Panc1 (cell line): ENCODE results near the gene SGF29. TPM values are rescaled to one million over a fixed set of nuclear protein-coding genes. Genes with fewer than 3 reads are reported as not detected.

Source experiments
- ATAC-seq: fragments of 200-7000 bp; cut with Tn5 transposase; 2 replicates; pipeline ENCODE4 v1.9.1; 2020; ENCODE audit warnings: mild to moderate bottlenecking, moderate library complexity
- BruUV-seq: library from RNA; stranded (reverse); fragments of 400-500 nt; replicated peaks from 2 replicates; lab custom pipeline; 2021; lab: Mats Ljungman, UMichigan
- CTCF ChIA-PET: fragments of 300-600 bp; sonication (Branson Sonifier 250); formaldehyde crosslinking; loops from one replicate; lab custom pipeline; 2022; ENCODE audit warnings: antibody characterized with exemption; lab: Charles Lee
- POLR2A ChIA-PET: fragments of 300-600 bp; sonication (Branson Sonifier 250); formaldehyde crosslinking; loops from one replicate; lab custom pipeline; 2022; ENCODE audit warnings: antibody characterized with exemption; lab: Charles Lee
- DNase-seq: peaks from one replicate; pipeline ENCODE4 v3.0.0-alpha.2; 2010; ENCODE audit warnings: low read depth, low spot score
- H3K27ac ChIP-seq: 2 replicates; pipeline ENCODE4 v1.5.1; 2011; ENCODE audit warnings: mild to moderate bottlenecking, low read length, inconsistent platforms
- H3K27me3 ChIP-seq: fragments of 200-500 bp; sonication (Bioruptor generic); 2 replicates; pipeline ENCODE4 v1.6.0; 2014; ENCODE audit warnings: low read length, inconsistent platforms; ENCODE audit not compliant: control insufficient read depth, insufficient read depth
- H3K36me3 ChIP-seq: fragments of 200-500 bp; sonication (Bioruptor generic); 2 replicates; pipeline ENCODE4 v1.5.1; 2014; ENCODE audit warnings: inconsistent platforms, mild to moderate bottlenecking, low read length, moderate library complexity; ENCODE audit not compliant: control insufficient read depth, insufficient read depth
- H3K4me1 ChIP-seq: 2 replicates; pipeline ENCODE4 v1.5.1; 2011; ENCODE audit warnings: inconsistent platforms, mild to moderate bottlenecking, low read length, moderate library complexity; ENCODE audit not compliant: control insufficient read depth, insufficient read depth
- H3K4me3 ChIP-seq, 2 experiments: 2 replicates each; pipeline ENCODE4 v1.5.1; 2011 to 2012; ENCODE audit warnings: low read depth in 2 of 2, low read length in 2 of 2, mild to moderate bottlenecking in 2 of 2, inconsistent platforms in 1 of 2, moderate library complexity in 1 of 2
- H3K9me3 ChIP-seq: fragments of 200-500 bp; sonication (Bioruptor generic); 2 replicates; pipeline ENCODE4 v1.5.1; 2014; ENCODE audit warnings: low read depth, mild to moderate bottlenecking, inconsistent platforms, low read length, moderate library complexity; ENCODE audit not compliant: control insufficient read depth, insufficient read depth
- POLR2AphosphoS5 ChIP-seq: IDR thresholded peaks from 2 replicates; pipeline ENCODE4 v1.6.1; 2012; ENCODE audit warnings: mild to moderate bottlenecking, low read depth, low read length, moderate library complexity
- SIN3A ChIP-seq: IDR thresholded peaks from 2 replicates; pipeline ENCODE4 v1.6.1; 2012; ENCODE audit warnings: low read depth, mild to moderate bottlenecking, low read length, moderate library complexity, borderline replicate concordance; ENCODE audit not compliant: insufficient read depth
- TCF7L2 ChIP-seq: IDR thresholded peaks from 2 replicates; pipeline ENCODE4 v1.6.1; 2011; ENCODE audit warnings: mild to moderate bottlenecking, low read depth, low read length, inconsistent platforms
- in situ Hi-C: cut with HindIII; loops from 2 replicates; pipeline ENCODE4 v1.10.0; 2016; ENCODE audit warnings: low sequenced_read_pairs, low pct_unique_long_range_greater_than_20kb
- intact Hi-C: fragments of 100-400 bp; cut with micrococcal nuclease; formaldehyde crosslinking; loops from one replicate; pipeline ENCODE4 v1.10.0; 2022; ENCODE audit not compliant: unreplicated experiment
- total RNA-seq: library from RNA; stranded (reverse); gene quantifications from one replicate; pipeline ENCODE4 v1.2.1, GENCODE V29; 2021; ENCODE audit not compliant: unreplicated experiment
- TF ChIP-seq, protein P1 (sequence below), 2 experiments: IDR thresholded peaks; 2 replicates each; pipeline ENCODE4 v1.6.1; 2011 to 2012; ENCODE audit warnings: low read depth in 2 of 2, control low read depth in 1 of 2, low read length in 1 of 2, mild to moderate bottlenecking in 1 of 2, moderate library complexity in 1 of 2; ENCODE audit not compliant: insufficient read depth in 1 of 2
- TF ChIP-seq, protein P2 (sequence below): fragments of 450-650 bp; IDR thresholded peaks from 2 replicates; pipeline ENCODE4 v1.5.1; 2017; ENCODE audit warnings: mild to moderate bottlenecking

SGF29 gene
- total RNA-seq, 1 experiment from 2014 or later, result 29.5 TPM

DNA sequence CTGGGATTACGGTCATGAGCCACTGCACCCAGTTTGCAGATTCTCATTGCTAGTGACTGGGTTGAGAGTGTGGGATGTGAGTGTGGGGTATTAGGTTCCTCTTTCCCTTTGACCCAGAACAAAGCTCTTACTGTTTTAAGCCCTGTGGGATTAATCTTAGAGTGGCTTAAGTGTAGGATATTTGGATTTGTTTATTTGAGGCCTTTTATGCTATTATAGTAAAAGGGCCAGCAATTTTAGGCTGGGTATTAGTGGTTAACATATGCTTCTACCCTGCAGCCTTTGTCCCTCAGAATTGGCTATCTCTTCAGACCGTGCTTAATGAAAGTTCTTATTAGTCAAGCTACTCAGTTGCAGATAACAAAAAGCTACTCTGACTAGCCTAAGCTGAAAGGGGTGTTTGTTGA, 3.2 kb downstream of the SGF29 start:
- no TSS peak for BruUV-seq
- TF ChIP-seq TCF7L2, result no peak

DNA sequence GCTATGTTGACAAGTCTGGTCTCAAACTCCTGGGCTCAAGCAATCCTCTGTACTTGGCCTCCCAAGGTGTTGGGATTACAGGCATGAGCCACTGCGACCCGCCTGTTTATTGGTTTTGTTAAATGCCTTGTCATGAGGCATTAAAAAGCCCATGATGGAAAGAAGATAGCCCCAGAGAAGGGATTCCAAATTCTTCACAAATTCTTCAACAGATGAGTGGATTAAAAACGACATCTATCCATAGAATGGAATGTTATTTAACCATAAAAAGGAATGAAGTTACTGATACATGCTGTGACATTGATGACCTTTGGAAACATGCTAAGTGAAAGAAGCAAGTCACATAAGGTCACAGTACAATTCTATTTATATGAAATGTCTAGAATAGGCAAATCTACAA, 4.7 kb downstream of the SGF29 start:
- Histone ChIP-seq H3K27ac (no peak overlapping the region), H3K4me3 (no peak overlapping the region), H3K36me3 (no peaks in the 10 kb centered on the region), H3K27me3 (no peaks in the 10 kb centered on the region), H3K9me3 (no peaks in the 10 kb centered on the region), H3K4me1 (peaks cover 10% of the 10 kb centered on the region)
- DNase-seq, result no peak
- ChIA-PET CTCF (no interaction called here), POLR2A (no interaction called here)
- in situ Hi-C loops (no loop called here), intact Hi-C loops (no loop called here)
- no peak for ATAC-seq
- no peak for TF ChIP-seq TCF7L2
- no peak for TF ChIP-seq SIN3A
- TF ChIP-seq, protein P1, sequence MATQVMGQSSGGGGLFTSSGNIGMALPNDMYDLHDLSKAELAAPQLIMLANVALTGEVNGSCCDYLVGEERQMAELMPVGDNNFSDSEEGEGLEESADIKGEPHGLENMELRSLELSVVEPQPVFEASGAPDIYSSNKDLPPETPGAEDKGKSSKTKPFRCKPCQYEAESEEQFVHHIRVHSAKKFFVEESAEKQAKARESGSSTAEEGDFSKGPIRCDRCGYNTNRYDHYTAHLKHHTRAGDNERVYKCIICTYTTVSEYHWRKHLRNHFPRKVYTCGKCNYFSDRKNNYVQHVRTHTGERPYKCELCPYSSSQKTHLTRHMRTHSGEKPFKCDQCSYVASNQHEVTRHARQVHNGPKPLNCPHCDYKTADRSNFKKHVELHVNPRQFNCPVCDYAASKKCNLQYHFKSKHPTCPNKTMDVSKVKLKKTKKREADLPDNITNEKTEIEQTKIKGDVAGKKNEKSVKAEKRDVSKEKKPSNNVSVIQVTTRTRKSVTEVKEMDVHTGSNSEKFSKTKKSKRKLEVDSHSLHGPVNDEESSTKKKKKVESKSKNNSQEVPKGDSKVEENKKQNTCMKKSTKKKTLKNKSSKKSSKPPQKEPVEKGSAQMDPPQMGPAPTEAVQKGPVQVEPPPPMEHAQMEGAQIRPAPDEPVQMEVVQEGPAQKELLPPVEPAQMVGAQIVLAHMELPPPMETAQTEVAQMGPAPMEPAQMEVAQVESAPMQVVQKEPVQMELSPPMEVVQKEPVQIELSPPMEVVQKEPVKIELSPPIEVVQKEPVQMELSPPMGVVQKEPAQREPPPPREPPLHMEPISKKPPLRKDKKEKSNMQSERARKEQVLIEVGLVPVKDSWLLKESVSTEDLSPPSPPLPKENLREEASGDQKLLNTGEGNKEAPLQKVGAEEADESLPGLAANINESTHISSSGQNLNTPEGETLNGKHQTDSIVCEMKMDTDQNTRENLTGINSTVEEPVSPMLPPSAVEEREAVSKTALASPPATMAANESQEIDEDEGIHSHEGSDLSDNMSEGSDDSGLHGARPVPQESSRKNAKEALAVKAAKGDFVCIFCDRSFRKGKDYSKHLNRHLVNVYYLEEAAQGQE (IDR thresholded peaks at IDR 0.05; ENCODE audit: insufficient read depth in 1 of 2, low read depth in 2 of 2, low read length in 1 of 2), result no peak
- TF ChIP-seq POLR2AphosphoS5, result no peak
- TF ChIP-seq, protein P2, sequence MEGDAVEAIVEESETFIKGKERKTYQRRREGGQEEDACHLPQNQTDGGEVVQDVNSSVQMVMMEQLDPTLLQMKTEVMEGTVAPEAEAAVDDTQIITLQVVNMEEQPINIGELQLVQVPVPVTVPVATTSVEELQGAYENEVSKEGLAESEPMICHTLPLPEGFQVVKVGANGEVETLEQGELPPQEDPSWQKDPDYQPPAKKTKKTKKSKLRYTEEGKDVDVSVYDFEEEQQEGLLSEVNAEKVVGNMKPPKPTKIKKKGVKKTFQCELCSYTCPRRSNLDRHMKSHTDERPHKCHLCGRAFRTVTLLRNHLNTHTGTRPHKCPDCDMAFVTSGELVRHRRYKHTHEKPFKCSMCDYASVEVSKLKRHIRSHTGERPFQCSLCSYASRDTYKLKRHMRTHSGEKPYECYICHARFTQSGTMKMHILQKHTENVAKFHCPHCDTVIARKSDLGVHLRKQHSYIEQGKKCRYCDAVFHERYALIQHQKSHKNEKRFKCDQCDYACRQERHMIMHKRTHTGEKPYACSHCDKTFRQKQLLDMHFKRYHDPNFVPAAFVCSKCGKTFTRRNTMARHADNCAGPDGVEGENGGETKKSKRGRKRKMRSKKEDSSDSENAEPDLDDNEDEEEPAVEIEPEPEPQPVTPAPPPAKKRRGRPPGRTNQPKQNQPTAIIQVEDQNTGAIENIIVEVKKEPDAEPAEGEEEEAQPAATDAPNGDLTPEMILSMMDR, result no peak
- BruUV-seq, result no TSS peak

More for the DNA sequence above, 3.2 kb downstream of the SGF29 start:
- no peaks in the 10 kb centered on the region for H3K36me3 ChIP-seq
- peaks cover 7% of the 10 kb centered on the region for H3K4me1 ChIP-seq
- no peaks in the 10 kb centered on the region for H3K9me3 ChIP-seq
- H3K27me3 ChIP-seq, result no peaks in the 10 kb centered on the region
- in situ Hi-C loops, result no loop called here
- POLR2A ChIA-PET, result interaction anchor here (0.6 kb wide), 1 partner anchor 255 kb away, joined by 4 read pairs; no protein-coding TSS in a partner anchor
- ATAC-seq (no peak), DNase-seq (no peak)
- intact Hi-C loops, result no loop called here
- CTCF ChIA-PET, result no interaction called here
- H3K4me3 ChIP-seq, result no peak overlapping the region
- no peak overlapping the region for H3K27ac ChIP-seq

DNA sequence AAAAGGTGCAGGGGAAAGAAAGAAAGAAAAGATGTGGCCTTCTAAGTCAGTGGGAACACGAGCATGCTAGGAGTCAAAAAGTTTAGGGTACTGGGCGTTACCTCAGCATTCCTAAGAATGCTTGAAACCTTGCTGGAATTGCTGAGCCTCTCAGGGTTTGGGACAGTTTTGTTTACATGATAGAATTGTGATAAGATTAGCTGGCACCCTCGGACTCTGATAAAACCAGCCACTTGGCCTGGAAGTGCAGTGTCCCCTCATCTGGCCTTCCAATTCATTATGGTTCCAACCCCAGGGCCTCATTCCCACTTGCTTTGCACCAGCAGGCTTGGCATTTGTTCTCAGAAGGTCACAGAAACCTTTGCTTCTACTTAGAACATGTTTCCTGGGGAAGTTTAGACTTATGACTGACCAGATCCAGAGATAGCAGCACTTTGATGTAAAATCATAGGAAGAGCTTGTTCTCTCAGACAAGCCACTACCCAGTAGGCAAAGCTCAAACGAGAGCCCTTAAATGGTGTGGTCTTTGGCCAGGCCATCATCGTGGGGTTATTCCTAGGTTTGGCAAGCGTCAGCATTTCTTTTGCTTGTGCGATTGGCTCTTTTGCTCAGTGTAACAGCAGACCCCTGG, 8.0 kb downstream of the SGF29 start:
- Histone ChIP-seq H3K9me3 (no peaks in the 10 kb centered on the region), H3K4me1 (0 out of 2 replicates have a peak, but pooled peaks cover 4% of the 10 kb centered on the region), H3K4me3 (no peak overlapping the region), H3K27me3 (no peaks in the 10 kb centered on the region), H3K27ac (no peak overlapping the region), H3K36me3 (no peaks in the 10 kb centered on the region)
- in situ Hi-C loops (no loop called here), intact Hi-C loops (no loop called here)
- TF ChIP-seq, protein P1 (IDR thresholded peaks at IDR 0.05; ENCODE audit: insufficient read depth in 1 of 2, low read depth in 2 of 2, low read length in 1 of 2), result no peak
- TF ChIP-seq SIN3A (no peak), TCF7L2 (no peak), POLR2AphosphoS5 (no peak)
- TF ChIP-seq, protein P2, result no peak
- ATAC-seq (no peak), DNase-seq (no peak)
- POLR2A ChIA-PET, result no interaction called here
- BruUV-seq, result TSS peak; percentile 34
- CTCF ChIA-PET, result no interaction called here
